SK-N-SH (cell line): ENCODE results near the gene LTBP1. TPM values are rescaled to one million over a fixed set of nuclear protein-coding genes. Genes with fewer than 3 reads are reported as not detected.

Experiments
- CTCF ChIA-PET: fragments of 300-600, 350-600 bp; formaldehyde crosslinking; extraction: SDS; loops from one replicate; lab custom pipeline; 2021; lab: Yijun Ruan, JAX
- POLR2A ChIA-PET: fragments of 350-600 bp; sonication (Branson Sonifier 250); formaldehyde crosslinking; extraction: SDS; loops from one replicate; lab custom pipeline; 2020; ENCODE audit warnings: antibody characterized with exemption, inconsistent platforms; lab: Yijun Ruan, JAX
- DNase-seq: peaks from one replicate; pipeline ENCODE4 v3.0.0; 2012
- H2AFZ ChIP-seq: fragments of 200-600 bp; sonication (generic); 2 replicates; pipeline ENCODE4 v1.8.1; 2016; ENCODE audit warnings: antibody characterized with exemption, mild to moderate bottlenecking, low read depth
- H3F3A ChIP-seq: fragments of 200-600 bp; sonication (generic); replicated peaks from 2 replicates; pipeline ENCODE3; 2016; ENCODE audit warnings: antibody characterized with exemption, mild to moderate bottlenecking; ENCODE audit not compliant: insufficient read depth
- H3K27ac ChIP-seq, 2 experiments: fragments of 200-500 bp in 1 of 2; fragments of 200-600 bp in 1 of 2; sonication (Bioruptor generic) in 1 of 2; sonication (generic), shearing (Covaris generic) in 1 of 2; 2 replicates each; pipeline versions ENCODE4 v1.5.1 to v1.6.1; 2014 to 2016; ENCODE audit warnings: low read depth in 2 of 2, inconsistent platforms in 1 of 2, low read length in 1 of 2, mild to moderate bottlenecking in 1 of 2, mixed read lengths in 1 of 2
- H3K27me3 ChIP-seq: fragments of 200-600 bp; sonication (generic), shearing (Covaris generic); 2 replicates; pipeline ENCODE4 v1.6.1; 2016; ENCODE audit warnings: mixed run types; ENCODE audit not compliant: insufficient read depth
- H3K36me3 ChIP-seq, 2 experiments: fragments of 200-500 bp in 1 of 2; fragments of 200-600 bp in 1 of 2; sonication (Bioruptor generic) in 1 of 2; sonication (generic) in 1 of 2; replicated peaks in 1 of 2; 2 replicates each; pipeline versions ENCODE3 to v1.5.1; 2014 to 2016; ENCODE audit warnings: low read length in 1 of 2, mild to moderate bottlenecking in 1 of 2; ENCODE audit not compliant: insufficient read depth in 2 of 2, control insufficient read depth in 1 of 2
- H3K4me1 ChIP-seq, 2 experiments: fragments of 200-500 bp in 1 of 2; fragments of 200-600 bp in 1 of 2; sonication (Bioruptor generic) in 1 of 2; sonication (generic), shearing (Covaris generic) in 1 of 2; 2 replicates each; pipeline versions ENCODE4 v1.5.1 to v1.6.1; 2014 to 2016; ENCODE audit warnings: low read depth in 1 of 2, low read length in 1 of 2, mixed run types in 1 of 2; ENCODE audit not compliant: insufficient read depth in 2 of 2, control insufficient read depth in 1 of 2
- H3K4me2 ChIP-seq: fragments of 200-600 bp; sonication (generic), shearing (Covaris generic); 2 replicates; pipeline ENCODE4 v1.6.1; 2017; ENCODE audit warnings: mixed run types
- H3K4me3 ChIP-seq, 2 experiments: fragments of 200-500 bp in 1 of 2; fragments of 200-600 bp in 1 of 2; sonication (Bioruptor generic) in 1 of 2; sonication (generic), shearing (Covaris generic) in 1 of 2; 2 replicates each; pipeline versions ENCODE4 v1.5.1 to v1.8.1; 2014 to 2016; ENCODE audit warnings: low read depth in 2 of 2, inconsistent platforms in 1 of 2, low read length in 1 of 2, mild to moderate bottlenecking in 1 of 2, mixed read lengths in 1 of 2, moderate library complexity in 1 of 2
- H3K79me2 ChIP-seq: fragments of 200-600 bp; sonication (generic); 2 replicates; pipeline ENCODE4 v1.8.1; 2017; ENCODE audit warnings: mild to moderate bottlenecking; ENCODE audit not compliant: insufficient read depth
- H3K9ac ChIP-seq: fragments of 200-600 bp; sonication (generic); 2 replicates; pipeline ENCODE4 v1.6.1; 2017; ENCODE audit warnings: mixed run types
- H3K9me2 ChIP-seq: fragments of 200-600 bp; sonication (generic); 2 replicates; pipeline ENCODE4 v1.6.1; 2017; ENCODE audit warnings: mixed run types
- H3K9me3 ChIP-seq: fragments of 200-600 bp; sonication (generic); 2 replicates; pipeline ENCODE4 v1.6.1; 2017; ENCODE audit warnings: mixed run types, mild to moderate bottlenecking, moderate library complexity
- H4K20me1 ChIP-seq: fragments of 200-600 bp; sonication (generic); 2 replicates; pipeline ENCODE4 v1.6.1; 2017; ENCODE audit warnings: mild to moderate bottlenecking, mixed run types; ENCODE audit not compliant: insufficient read depth
- CHD2 ChIP-seq: fragments of 150-350 bp; IDR thresholded peaks from 2 replicates; pipeline ENCODE4 v1.6.1; 2018; ENCODE audit warnings: low read length; ENCODE audit not compliant: partially characterized antibody
- EP300 ChIP-seq, 2 experiments: IDR thresholded peaks; 2 replicates each; pipeline versions ENCODE4 v1.4.0 to v1.6.1; 2012; ENCODE audit warnings: borderline replicate concordance in 1 of 2, low read depth in 1 of 2, low read length in 1 of 2
- FOSL2 ChIP-seq: IDR thresholded peaks from 2 replicates; pipeline ENCODE4 v1.4.0; 2012; ENCODE audit warnings: low read depth, mild to moderate bottlenecking, moderate library complexity, borderline replicate concordance
- FOXJ3 ChIP-seq: sonication (generic); formaldehyde crosslinking; IDR thresholded peaks from 2 replicates; pipeline ENCODE4 v1.5.1; 2020; ENCODE audit warnings: mild to moderate bottlenecking, missing genetic modification reagents
- GABPA ChIP-seq: IDR thresholded peaks from 2 replicates; pipeline ENCODE4 v1.4.0; 2012; ENCODE audit warnings: low read depth, mild to moderate bottlenecking
- JUND ChIP-seq: IDR thresholded peaks from 2 replicates; pipeline ENCODE4 v1.4.0; 2012
- MXI1 ChIP-seq: IDR thresholded peaks from 2 replicates; pipeline ENCODE4 v1.6.1; 2012; ENCODE audit warnings: mild to moderate bottlenecking, low read depth, low read length, improper control_type of control experiment
- NFIC ChIP-seq: IDR thresholded peaks from 2 replicates; pipeline ENCODE4 v1.4.0; 2012; ENCODE audit warnings: borderline replicate concordance
- NRF1 ChIP-seq: IDR thresholded peaks from 2 replicates; pipeline ENCODE4 v1.6.1; 2012; ENCODE audit warnings: low read depth, mild to moderate bottlenecking, low read length
- RAD21 ChIP-seq: IDR thresholded peaks from 2 replicates; pipeline ENCODE4 v1.6.1; 2012; ENCODE audit warnings: mild to moderate bottlenecking, low read length
- RFX5 ChIP-seq: IDR thresholded peaks from 2 replicates; pipeline ENCODE4 v1.6.1; 2012; ENCODE audit warnings: mild to moderate bottlenecking, improper control_type of control experiment, low read length
- RXRA ChIP-seq: IDR thresholded peaks from 2 replicates; pipeline ENCODE4 v1.4.0; 2012; ENCODE audit warnings: low read depth, mild to moderate bottlenecking, borderline replicate concordance
- SMC3 ChIP-seq: IDR thresholded peaks from 2 replicates; pipeline ENCODE4 v1.6.1; 2012; ENCODE audit warnings: low read depth, low read length, improper control_type of control experiment
- TCF12 ChIP-seq: IDR thresholded peaks from 2 replicates; pipeline ENCODE4 v1.4.0; 2012
- TEAD4 ChIP-seq: IDR thresholded peaks from 2 replicates; pipeline ENCODE4 v1.4.0; 2012; ENCODE audit warnings: mild to moderate bottlenecking, borderline replicate concordance; ENCODE audit not compliant: insufficient read depth
- WGBS: methylation state at CpG from one replicate; pipeline ENCODE4 v1.1.6; 2017; ENCODE audit warnings: low lambda C conversion rate; 5-methylcytosine and 5-hydroxymethylcytosine counted together
- polyA plus RNA-seq, 3 experiments: library from polyadenylated mRNA; depleted of rRNA; stranded (reverse); fragments of >200 nt; gene quantifications; 2 replicates each; pipeline ENCODE4 v1.2.3, GENCODE V29; 2012
- TF ChIP-seq, protein P1 (sequence below): IDR thresholded peaks from 2 replicates; pipeline ENCODE4; 2012
- TF ChIP-seq, protein P2 (sequence below): IDR thresholded peaks from 2 replicates; pipeline ENCODE4 v1.4.0; 2012; ENCODE audit warnings: low read depth
- TF ChIP-seq, protein P3 (sequence below): fragments of 200-600 bp; sonication (generic); IDR thresholded peaks from 2 replicates; pipeline ENCODE4 v1.6.1; 2017; ENCODE audit warnings: antibody characterized with exemption, mild to moderate bottlenecking, moderate library complexity
- TF ChIP-seq, protein P4 (sequence below): fragments of 150-350 bp; IDR thresholded peaks from 2 replicates; pipeline ENCODE4 v1.6.1; 2017; ENCODE audit warnings: antibody characterized with exemption, low read length, low read depth, borderline replicate concordance
- TF ChIP-seq, protein P5 (sequence below): IDR thresholded peaks from 2 replicates; pipeline ENCODE4 v1.4.0; 2012; ENCODE audit warnings: low read depth, borderline replicate concordance

Gene LTBP1
- polyA plus RNA-seq, 1 of the 3 experiments (the other 2 are of a cell fraction) = 467 TPM

DNA sequence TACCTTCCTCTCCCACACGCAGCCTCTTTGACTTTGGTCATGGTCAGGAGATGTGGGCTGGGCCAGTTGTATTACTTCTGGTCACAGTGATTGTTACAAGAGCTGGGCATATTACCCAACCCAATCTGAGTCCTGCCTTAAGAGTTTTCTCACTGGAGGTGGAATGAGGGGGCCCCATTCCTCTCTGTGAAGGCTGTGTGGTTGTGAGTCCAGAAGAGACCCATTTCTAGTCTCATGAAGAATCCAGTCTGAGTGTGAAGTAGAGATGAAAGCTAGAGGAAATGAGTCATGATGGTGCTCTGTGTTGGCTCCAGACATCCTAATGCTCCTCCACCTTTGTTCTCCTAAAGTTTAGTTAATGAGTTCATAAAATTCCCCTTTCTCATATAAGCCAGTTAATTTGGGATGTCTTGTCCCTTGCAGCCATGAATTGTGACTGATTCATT is 478.9 kb downstream of the LTBP1 start:
- Histone ChIP-seq H3K9me2 (no peaks in the 10 kb centered on the region), H3K27ac (peak overlapping the region; percentile 59 to 91; a peak in 3 of 4 replicates), H3F3A (peaks cover 49% of the 10 kb centered on the region), H3K27me3 (no peaks in the 10 kb centered on the region), H3K36me3 (no peaks in the 10 kb centered on the region), H4K20me1 (no peaks in the 10 kb centered on the region), H3K4me2 (no peak overlapping the region), H2AFZ (no peak overlapping the region), H3K4me3 (no peak overlapping the region), H3K79me2 (no peaks in the 10 kb centered on the region), H3K9me3 (no peaks in the 10 kb centered on the region), H3K4me1 (peaks cover 0 to 23% of the 10 kb centered on the region in 2 experiments; a peak in 2 of 4 replicates), H3K9ac (peak overlapping the region; percentile 32; the same call in 1 of the 2 replicates)
- DNase-seq = no peak
- ChIA-PET CTCF (no interaction called here), POLR2A (no interaction called here)
- TF ChIP-seq FOSL2 = peak; percentile 61; the same call in 1 of the 2 replicates
- peak; percentile 51 for TF ChIP-seq NFIC
- TF ChIP-seq MXI1 = no peak
- 0 out of 2 replicates have a peak, but pooled peaks have one; percentile 27 for TF ChIP-seq TEAD4
- TF ChIP-seq TCF12 = peak; percentile 64; the same call in 1 of the 2 replicates
- TF ChIP-seq, protein P1, sequence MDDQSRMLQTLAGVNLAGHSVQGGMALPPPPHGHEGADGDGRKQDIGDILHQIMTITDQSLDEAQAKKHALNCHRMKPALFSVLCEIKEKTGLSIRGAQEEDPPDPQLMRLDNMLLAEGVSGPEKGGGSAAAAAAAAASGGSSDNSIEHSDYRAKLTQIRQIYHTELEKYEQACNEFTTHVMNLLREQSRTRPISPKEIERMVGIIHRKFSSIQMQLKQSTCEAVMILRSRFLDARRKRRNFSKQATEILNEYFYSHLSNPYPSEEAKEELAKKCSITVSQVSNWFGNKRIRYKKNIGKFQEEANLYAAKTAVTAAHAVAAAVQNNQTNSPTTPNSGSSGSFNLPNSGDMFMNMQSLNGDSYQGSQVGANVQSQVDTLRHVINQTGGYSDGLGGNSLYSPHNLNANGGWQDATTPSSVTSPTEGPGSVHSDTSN = peak; percentile 57
- TF ChIP-seq, protein P2, sequence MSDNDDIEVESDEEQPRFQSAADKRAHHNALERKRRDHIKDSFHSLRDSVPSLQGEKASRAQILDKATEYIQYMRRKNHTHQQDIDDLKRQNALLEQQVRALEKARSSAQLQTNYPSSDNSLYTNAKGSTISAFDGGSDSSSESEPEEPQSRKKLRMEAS = no peak
- TF ChIP-seq EP300 (IDR thresholded peaks at IDR 0.05; ENCODE audit: borderline replicate concordance in 1 of 2, low read depth in 1 of 2, low read length in 1 of 2) = peak in 1 of 2 experiments; percentile 68; a peak in 1 of 4 replicates
- TF ChIP-seq FOXJ3 (CRISPR knock-in tag) = no peak
- TF ChIP-seq RAD21 = no peak
- peak; percentile 41; the same call in 1 of the 2 replicates for TF ChIP-seq RXRA
- TF ChIP-seq JUND = peak; percentile 58
- TF ChIP-seq NRF1 = no peak
- WGBS = 48% methylated on average over 1 of the region's 1 CpG

DNA sequence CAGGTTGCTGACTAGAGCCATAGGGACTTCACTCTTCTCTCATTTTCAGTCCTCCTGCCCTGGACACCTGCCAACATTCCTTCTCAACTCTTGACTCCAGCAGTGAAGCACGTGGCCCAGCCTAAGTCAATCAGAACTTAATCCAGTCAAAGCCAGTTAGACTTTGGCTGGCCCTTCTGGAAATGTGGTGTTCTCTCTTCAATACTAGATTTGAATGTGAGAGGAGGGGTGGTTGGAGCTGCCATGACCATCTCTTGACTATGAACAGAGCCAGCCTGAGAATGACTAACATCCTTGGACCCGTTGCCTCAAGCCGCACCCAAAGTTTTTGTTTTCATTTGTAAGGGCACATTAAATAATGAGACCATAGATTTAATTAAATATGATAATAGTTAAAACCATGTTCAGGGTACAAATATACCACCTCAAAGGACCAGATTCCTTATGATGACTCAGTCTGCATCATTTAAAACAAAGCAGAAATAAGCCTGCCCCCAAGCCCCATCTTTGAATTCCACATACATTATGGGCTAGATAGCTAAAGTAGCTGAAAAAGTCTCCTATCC is 480.0 kb downstream of the LTBP1 start:
- Histone ChIP-seq H4K20me1 (no peaks in the 10 kb centered on the region), H2AFZ (peak overlapping the region; percentile 36; the same call in 1 of the 2 replicates), H3K9ac (peak overlapping the region; percentile 32; the same call in 1 of the 2 replicates), H3K4me3 (no peak overlapping the region), H3K79me2 (no peaks in the 10 kb centered on the region), H3K36me3 (no peaks in the 10 kb centered on the region), H3K4me2 (peak overlapping the region; percentile 39; the same call in 1 of the 2 replicates), H3K9me3 (no peaks in the 10 kb centered on the region), H3K9me2 (no peaks in the 10 kb centered on the region), H3K27me3 (no peaks in the 10 kb centered on the region), H3K4me1 (peaks cover 0 to 20% of the 10 kb centered on the region in 2 experiments; a peak in 2 of 4 replicates), H3F3A (peaks cover 43% of the 10 kb centered on the region), H3K27ac (peak overlapping the region; percentile 53 to 91)
- DNase-seq = no peak
- ChIA-PET POLR2A (no interaction called here), CTCF (interaction anchor here (1.0 kb wide), 1 partner anchor 49 kb away, joined by 3 read pairs; no protein-coding TSS in a partner anchor)
- 16% methylated on average over 3 of the region's 3 CpGs for WGBS
- TF ChIP-seq, protein P3, sequence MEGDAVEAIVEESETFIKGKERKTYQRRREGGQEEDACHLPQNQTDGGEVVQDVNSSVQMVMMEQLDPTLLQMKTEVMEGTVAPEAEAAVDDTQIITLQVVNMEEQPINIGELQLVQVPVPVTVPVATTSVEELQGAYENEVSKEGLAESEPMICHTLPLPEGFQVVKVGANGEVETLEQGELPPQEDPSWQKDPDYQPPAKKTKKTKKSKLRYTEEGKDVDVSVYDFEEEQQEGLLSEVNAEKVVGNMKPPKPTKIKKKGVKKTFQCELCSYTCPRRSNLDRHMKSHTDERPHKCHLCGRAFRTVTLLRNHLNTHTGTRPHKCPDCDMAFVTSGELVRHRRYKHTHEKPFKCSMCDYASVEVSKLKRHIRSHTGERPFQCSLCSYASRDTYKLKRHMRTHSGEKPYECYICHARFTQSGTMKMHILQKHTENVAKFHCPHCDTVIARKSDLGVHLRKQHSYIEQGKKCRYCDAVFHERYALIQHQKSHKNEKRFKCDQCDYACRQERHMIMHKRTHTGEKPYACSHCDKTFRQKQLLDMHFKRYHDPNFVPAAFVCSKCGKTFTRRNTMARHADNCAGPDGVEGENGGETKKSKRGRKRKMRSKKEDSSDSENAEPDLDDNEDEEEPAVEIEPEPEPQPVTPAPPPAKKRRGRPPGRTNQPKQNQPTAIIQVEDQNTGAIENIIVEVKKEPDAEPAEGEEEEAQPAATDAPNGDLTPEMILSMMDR = no peak
- TF ChIP-seq RXRA (peak; percentile 83), GABPA (no peak), CHD2 (no peak), RFX5 (no peak), JUND (peak; percentile 78), EP300 (IDR thresholded peaks at IDR 0.05; ENCODE audit: borderline replicate concordance in 1 of 2, low read depth in 1 of 2, low read length in 1 of 2) (peak; percentile 81 to 98), NFIC (peak; percentile 96), SMC3 (no peak), RAD21 (no peak), MXI1 (no peak), FOSL2 (peak; percentile 77; the same call in 1 of the 2 replicates)
- TF ChIP-seq, protein P4, sequence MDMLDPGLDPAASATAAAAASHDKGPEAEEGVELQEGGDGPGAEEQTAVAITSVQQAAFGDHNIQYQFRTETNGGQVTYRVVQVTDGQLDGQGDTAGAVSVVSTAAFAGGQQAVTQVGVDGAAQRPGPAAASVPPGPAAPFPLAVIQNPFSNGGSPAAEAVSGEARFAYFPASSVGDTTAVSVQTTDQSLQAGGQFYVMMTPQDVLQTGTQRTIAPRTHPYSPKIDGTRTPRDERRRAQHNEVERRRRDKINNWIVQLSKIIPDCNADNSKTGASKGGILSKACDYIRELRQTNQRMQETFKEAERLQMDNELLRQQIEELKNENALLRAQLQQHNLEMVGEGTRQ = no peak
- TF ChIP-seq, protein P1 = peak; percentile 86
- TF ChIP-seq, protein P5, sequence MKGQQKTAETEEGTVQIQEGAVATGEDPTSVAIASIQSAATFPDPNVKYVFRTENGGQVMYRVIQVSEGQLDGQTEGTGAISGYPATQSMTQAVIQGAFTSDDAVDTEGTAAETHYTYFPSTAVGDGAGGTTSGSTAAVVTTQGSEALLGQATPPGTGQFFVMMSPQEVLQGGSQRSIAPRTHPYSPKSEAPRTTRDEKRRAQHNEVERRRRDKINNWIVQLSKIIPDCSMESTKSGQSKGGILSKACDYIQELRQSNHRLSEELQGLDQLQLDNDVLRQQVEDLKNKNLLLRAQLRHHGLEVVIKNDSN = peak; percentile 83
